GM12892 (cell line): Measurements from ENCODE around the gene HKDC1.

ENCODE experiments used
- POLR2A ChIP-seq: IDR thresholded peaks from 2 replicates; pipeline ENCODE4 v1.6.1; 2011; ENCODE audit warnings: low read depth, low read length, control low read depth
- POLR2AphosphoS5 ChIP-seq: IDR thresholded peaks from 2 replicates; pipeline ENCODE4 v1.6.1; 2011; ENCODE audit warnings: low read depth, low read length, control low read depth

GRCh38 chr10:69209787-69210484, 10.2 kb upstream of the HKDC1 start:
- TF ChIP-seq POLR2A = no peak
- peak; percentile 24; the same call in 1 of the 2 replicates for TF ChIP-seq POLR2AphosphoS5
